K562 (cell line): ENCODE measurements around the gene PARD6B.

ENCODE experiments used
- TF ChIP-seq, protein P1 (sequence below): fragments of 250-450 bp; sonication (Bioruptor Pico); IDR thresholded peaks from 2 replicates; pipeline ENCODE4 v1.5.0; 2020; ENCODE audit warnings: mild to moderate bottlenecking
- TF ChIP-seq, protein P2 (sequence below): fragments of 250-450 bp; sonication (Bioruptor Pico); IDR thresholded peaks from 2 replicates; pipeline ENCODE4 v1.4.0; 2020; ENCODE audit warnings: mild to moderate bottlenecking, moderate library complexity
- TF ChIP-seq, protein P3 (sequence below), 2 experiments: fragments of 200-800 bp in 1 of 2; sonication (Bioruptor generic) in 1 of 2; sonication (generic) in 1 of 2; formaldehyde crosslinking in 1 of 2; IDR thresholded peaks in 1 of 2; conservative IDR thresholded peaks in 1 of 2; 2 replicates each; pipeline versions ENCODE4 v1.5.0 to v1.6.1; 2016 to 2020; ENCODE audit warnings: missing compliant biosample characterization in 1 of 2, missing genetic modification characterization in 1 of 2, missing genetic modification reagents in 1 of 2
- TF ChIP-seq, protein P4 (sequence below): sonication (generic); formaldehyde crosslinking; IDR thresholded peaks from 2 replicates; pipeline ENCODE4 v1.9.0; 2022; ENCODE audit warnings: mild to moderate bottlenecking, missing genetic modification reagents

DNA sequence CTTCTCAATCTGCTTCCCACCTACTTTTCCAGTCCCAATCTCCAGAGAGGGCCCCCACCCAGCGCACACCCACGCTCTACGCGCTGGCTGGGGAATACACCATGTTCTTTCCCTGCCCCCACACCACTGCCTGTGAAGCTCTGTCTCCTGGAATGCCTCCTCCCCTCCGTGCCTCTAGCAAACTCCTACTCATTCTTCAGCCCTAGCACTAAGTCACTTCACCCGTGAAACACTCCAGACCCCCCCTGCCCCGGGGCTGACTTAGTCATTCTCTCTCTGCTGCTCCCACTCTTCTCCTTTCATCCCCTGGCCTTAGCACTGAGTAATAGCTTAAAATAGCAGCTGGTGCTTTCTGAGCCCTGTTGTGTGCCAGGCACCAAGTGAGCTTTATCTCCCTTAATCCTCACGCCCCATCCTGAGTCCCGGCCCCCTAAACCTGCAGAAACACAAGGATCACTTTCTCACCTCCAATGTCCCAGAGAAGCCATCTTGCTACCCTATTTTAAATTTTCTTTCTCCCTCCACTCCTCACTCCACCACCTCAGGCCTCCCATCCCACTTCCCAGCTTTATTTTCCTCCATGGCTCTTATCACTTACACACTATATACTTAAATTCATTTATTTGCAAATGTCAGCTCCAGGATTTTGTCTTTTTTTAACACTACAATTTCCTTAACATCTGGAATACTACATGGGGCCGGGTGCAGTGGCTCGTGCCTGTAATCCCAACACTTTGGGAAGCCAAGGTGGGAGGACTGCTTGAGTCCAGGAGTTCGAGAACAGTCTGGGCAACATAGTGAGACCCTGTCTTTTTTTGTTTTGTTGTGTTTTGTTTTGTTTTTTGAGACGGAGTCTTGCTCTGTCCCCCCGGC is 6.3 kb upstream of the PARD6B start:
- TF ChIP-seq, protein P1, sequence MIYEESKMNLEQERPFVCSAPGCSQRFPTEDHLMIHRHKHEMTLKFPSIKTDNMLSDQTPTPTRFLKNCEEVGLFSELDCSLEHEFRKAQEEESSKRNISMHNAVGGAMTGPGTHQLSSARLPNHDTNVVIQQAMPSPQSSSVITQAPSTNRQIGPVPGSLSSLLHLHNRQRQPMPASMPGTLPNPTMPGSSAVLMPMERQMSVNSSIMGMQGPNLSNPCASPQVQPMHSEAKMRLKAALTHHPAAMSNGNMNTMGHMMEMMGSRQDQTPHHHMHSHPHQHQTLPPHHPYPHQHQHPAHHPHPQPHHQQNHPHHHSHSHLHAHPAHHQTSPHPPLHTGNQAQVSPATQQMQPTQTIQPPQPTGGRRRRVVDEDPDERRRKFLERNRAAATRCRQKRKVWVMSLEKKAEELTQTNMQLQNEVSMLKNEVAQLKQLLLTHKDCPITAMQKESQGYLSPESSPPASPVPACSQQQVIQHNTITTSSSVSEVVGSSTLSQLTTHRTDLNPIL (CRISPR knock-in tag) = no peak
- TF ChIP-seq, protein P2, sequence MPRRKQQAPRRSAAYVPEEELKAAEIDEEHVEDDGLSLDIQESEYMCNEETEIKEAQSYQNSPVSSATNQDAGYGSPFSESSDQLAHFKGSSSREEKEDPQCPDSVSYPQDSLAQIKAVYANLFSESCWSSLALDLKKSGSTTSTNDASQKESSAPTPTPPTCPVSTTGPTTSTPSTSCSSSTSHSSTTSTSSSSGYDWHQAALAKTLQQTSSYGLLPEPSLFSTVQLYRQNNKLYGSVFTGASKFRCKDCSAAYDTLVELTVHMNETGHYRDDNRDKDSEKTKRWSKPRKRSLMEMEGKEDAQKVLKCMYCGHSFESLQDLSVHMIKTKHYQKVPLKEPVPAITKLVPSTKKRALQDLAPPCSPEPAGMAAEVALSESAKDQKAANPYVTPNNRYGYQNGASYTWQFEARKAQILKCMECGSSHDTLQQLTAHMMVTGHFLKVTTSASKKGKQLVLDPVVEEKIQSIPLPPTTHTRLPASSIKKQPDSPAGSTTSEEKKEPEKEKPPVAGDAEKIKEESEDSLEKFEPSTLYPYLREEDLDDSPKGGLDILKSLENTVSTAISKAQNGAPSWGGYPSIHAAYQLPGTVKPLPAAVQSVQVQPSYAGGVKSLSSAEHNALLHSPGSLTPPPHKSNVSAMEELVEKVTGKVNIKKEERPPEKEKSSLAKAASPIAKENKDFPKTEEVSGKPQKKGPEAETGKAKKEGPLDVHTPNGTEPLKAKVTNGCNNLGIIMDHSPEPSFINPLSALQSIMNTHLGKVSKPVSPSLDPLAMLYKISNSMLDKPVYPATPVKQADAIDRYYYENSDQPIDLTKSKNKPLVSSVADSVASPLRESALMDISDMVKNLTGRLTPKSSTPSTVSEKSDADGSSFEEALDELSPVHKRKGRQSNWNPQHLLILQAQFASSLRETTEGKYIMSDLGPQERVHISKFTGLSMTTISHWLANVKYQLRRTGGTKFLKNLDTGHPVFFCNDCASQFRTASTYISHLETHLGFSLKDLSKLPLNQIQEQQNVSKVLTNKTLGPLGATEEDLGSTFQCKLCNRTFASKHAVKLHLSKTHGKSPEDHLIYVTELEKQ (CRISPR knock-in tag) = no peak
- TF ChIP-seq, protein P3, sequence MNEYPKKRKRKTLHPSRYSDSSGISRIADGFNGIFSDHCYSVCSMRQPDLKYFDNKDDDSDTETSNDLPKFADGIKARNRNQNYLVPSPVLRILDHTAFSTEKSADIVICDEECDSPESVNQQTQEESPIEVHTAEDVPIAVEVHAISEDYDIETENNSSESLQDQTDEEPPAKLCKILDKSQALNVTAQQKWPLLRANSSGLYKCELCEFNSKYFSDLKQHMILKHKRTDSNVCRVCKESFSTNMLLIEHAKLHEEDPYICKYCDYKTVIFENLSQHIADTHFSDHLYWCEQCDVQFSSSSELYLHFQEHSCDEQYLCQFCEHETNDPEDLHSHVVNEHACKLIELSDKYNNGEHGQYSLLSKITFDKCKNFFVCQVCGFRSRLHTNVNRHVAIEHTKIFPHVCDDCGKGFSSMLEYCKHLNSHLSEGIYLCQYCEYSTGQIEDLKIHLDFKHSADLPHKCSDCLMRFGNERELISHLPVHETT (CRISPR knock-in tag; conservative IDR thresholded peaks at IDR 0.05 in 1 of 2, IDR thresholded peaks at IDR 0.05 in 1 of 2) = no peak; a peak in 1 of 4 replicates
- TF ChIP-seq, protein P4, sequence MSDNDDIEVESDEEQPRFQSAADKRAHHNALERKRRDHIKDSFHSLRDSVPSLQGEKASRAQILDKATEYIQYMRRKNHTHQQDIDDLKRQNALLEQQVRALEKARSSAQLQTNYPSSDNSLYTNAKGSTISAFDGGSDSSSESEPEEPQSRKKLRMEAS (CRISPR knock-in tag) = no peak
